Neuronal stem cell (in vitro differentiated cells): Measurements from ENCODE around the gene TEAD4.

Source experiments
- DNase-seq: peaks from one replicate; pipeline ENCODE4 v3.0.0-alpha.2; 2013; ENCODE audit warnings: low spot score
- H2AFZ ChIP-seq: one replicate; pipeline ENCODE4 v1.6.1; 2013; ENCODE audit warnings: mild to moderate bottlenecking, low read length, inconsistent platforms
- H2AK5ac ChIP-seq: 2 replicates; pipeline ENCODE4 v1.6.1; 2013; ENCODE audit warnings: low read depth, mild to moderate bottlenecking, inconsistent platforms, low read length, moderate library complexity, mixed read lengths
- H2BK120ac ChIP-seq: 2 replicates; pipeline ENCODE4 v1.6.1; 2013; ENCODE audit warnings: low read depth, mild to moderate bottlenecking, inconsistent platforms, low read length, moderate library complexity, mixed read lengths
- H2BK12ac ChIP-seq: one replicate; pipeline ENCODE4 v1.6.1; 2013; ENCODE audit warnings: low read length, inconsistent platforms
- H2BK15ac ChIP-seq: 2 replicates; pipeline ENCODE4 v1.6.1; 2013; ENCODE audit warnings: mild to moderate bottlenecking, low read length, inconsistent platforms, mixed read lengths
- H2BK5ac ChIP-seq: one replicate; pipeline ENCODE4 v1.6.1; 2013; ENCODE audit warnings: inconsistent platforms, mild to moderate bottlenecking, low read length, moderate library complexity
- H3K14ac ChIP-seq: one replicate; pipeline ENCODE4 v1.6.1; 2013; ENCODE audit warnings: low read length, inconsistent platforms
- H3K18ac ChIP-seq: 2 replicates; pipeline ENCODE4 v1.6.1; 2013; ENCODE audit warnings: low read length, inconsistent platforms
- H3K23ac ChIP-seq: 2 replicates; pipeline ENCODE4 v1.6.1; 2013; ENCODE audit warnings: low read depth, mild to moderate bottlenecking, mixed read lengths, low read length, inconsistent platforms; ENCODE audit not compliant: poor library complexity
- H3K27ac ChIP-seq: replicated peaks from 3 replicates; pipeline ENCODE4 v1.5.1; 2013; ENCODE audit warnings: low read length, inconsistent platforms
- H3K27me3 ChIP-seq, 3 experiments: 2 replicates each; pipeline ENCODE4 v1.6.1; 2013; ENCODE audit warnings: low read length in 3 of 3, mild to moderate bottlenecking in 2 of 3, inconsistent platforms in 1 of 3, low read depth in 1 of 3, mixed read lengths in 1 of 3, moderate library complexity in 1 of 3; ENCODE audit not compliant: control insufficient read depth in 3 of 3, insufficient read depth in 3 of 3
- H3K36me3 ChIP-seq, 2 donors: replicated peaks in 1 of 2; 2 replicates each; pipeline ENCODE4 v1.6.1; 2013; ENCODE audit warnings: low read length in 2 of 2; ENCODE audit not compliant: control insufficient read depth in 2 of 2, insufficient read depth in 2 of 2
- H3K4ac ChIP-seq: 2 replicates; pipeline ENCODE4 v1.6.1; 2013; ENCODE audit warnings: inconsistent platforms, mild to moderate bottlenecking, low read length, moderate library complexity
- H3K4me1 ChIP-seq, 2 donors: 1 replicate in 1 of 2; 2 replicates in 1 of 2; pipeline ENCODE4 v1.6.1; 2013; ENCODE audit warnings: low read length in 2 of 2, low read depth in 1 of 2; ENCODE audit not compliant: control insufficient read depth in 2 of 2, insufficient read depth in 1 of 2
- H3K4me2 ChIP-seq: one replicate; pipeline ENCODE4 v1.6.1; 2013; ENCODE audit warnings: mild to moderate bottlenecking, low read length, inconsistent platforms; ENCODE audit not compliant: insufficient read depth, poor library complexity, severe bottlenecking
- H3K4me3 ChIP-seq, 2 donors: 2 replicates each; pipeline ENCODE4 v1.5.1; 2013; ENCODE audit warnings: low read length in 2 of 2, mild to moderate bottlenecking in 2 of 2, inconsistent platforms in 1 of 2, moderate library complexity in 1 of 2
- H3K79me1 ChIP-seq: one replicate; pipeline ENCODE4 v1.6.1; 2013; ENCODE audit warnings: low read depth, mild to moderate bottlenecking, inconsistent platforms, low read length, moderate library complexity
- H3K9ac ChIP-seq: one replicate; pipeline ENCODE4 v1.6.1; 2013; ENCODE audit warnings: mild to moderate bottlenecking, low read depth, low read length, inconsistent platforms; ENCODE audit not compliant: poor library complexity
- H3K9me3 ChIP-seq, 2 donors: replicated peaks in 1 of 2; 2 replicates each; pipeline versions ENCODE3 to v1.6.1; 2013; ENCODE audit warnings: low read length in 2 of 2, mild to moderate bottlenecking in 2 of 2, inconsistent platforms in 1 of 2, low read depth in 1 of 2, mixed read lengths in 1 of 2, moderate library complexity in 1 of 2; ENCODE audit not compliant: control insufficient read depth in 2 of 2, insufficient read depth in 1 of 2
- H4K8ac ChIP-seq: one replicate; pipeline ENCODE4 v1.6.1; 2013; ENCODE audit warnings: low read depth, mild to moderate bottlenecking, inconsistent platforms, low read length, moderate library complexity
- H4K91ac ChIP-seq: one replicate; pipeline ENCODE4 v1.6.1; 2013; ENCODE audit warnings: low read length, low read depth, mild to moderate bottlenecking, inconsistent platforms; ENCODE audit not compliant: poor library complexity
- WGBS, 2 donors: extraction: QIAGEN DNeasy Blood & Tissue Kit; methylation state at CpG; one replicate each; pipeline ENCODE4 v1.1.7; 2013; ENCODE audit warnings: missing lambda C conversion rate in 2 of 2, mixed read lengths in 1 of 2; ENCODE audit not compliant: insufficient read length in 2 of 2, insufficient replicate concordance in 1 of 2; ENCODE audit errors: extremely low coverage in 2 of 2; 5-methylcytosine and 5-hydroxymethylcytosine counted together

TEAD4 gene

DNA sequence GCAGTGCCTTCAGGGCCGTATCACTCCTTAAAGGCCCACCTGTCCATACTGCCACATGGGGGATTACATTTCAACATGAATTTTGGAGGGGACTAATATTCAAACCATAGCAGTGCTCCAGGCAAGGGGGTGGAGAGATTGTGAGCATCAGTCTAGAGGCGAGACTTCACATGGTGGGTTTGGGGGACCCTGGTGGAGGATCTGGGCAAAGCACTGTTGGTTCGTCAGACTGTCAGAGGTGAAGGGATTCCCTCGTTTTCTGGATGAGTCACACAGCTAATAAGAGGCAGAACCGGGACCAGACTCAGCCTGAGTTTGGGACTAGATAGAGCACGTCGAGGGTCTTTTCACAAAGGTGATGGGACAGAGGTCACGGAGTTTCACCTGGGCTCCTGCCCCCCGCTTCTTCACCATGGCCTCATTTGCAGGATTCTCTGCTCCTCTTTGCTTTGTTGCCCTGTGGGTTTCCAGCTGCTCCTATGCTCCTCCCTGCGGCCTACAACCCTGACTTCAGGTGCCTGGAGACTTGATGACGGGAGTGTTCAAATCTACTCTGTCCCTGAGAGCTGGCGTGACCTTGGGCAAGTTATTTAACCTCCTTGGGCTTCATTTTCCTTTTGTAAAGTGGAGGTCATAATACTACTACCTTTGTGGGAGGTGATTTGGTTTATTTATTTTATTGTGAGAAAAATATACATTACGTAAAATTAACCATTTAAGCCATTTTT is 41.5 kb downstream of the TEAD4 start:
- no CpG with 5 or more reads among the region's 13 CpGs for WGBS, 2 donors
- H2BK120ac ChIP-seq: no peak overlapping the region
- H3K27ac ChIP-seq: no peak overlapping the region
- peaks cover 0 to 13% of the 10 kb centered on the region in 2 donors for H3K4me1 ChIP-seq
- H3K4ac ChIP-seq: no peak overlapping the region
- no peaks in the 10 kb centered on the region for H3K27me3 ChIP-seq
- H2AK5ac ChIP-seq: no peak overlapping the region
- DNase-seq: no peak
- no peak overlapping the region for H4K8ac ChIP-seq
- H3K18ac ChIP-seq: no peak overlapping the region
- peaks cover 10 to 53% of the 10 kb centered on the region in 2 donors for H3K36me3 ChIP-seq
- H2AFZ ChIP-seq: no peak overlapping the region
- no peak overlapping the region for H3K4me3 ChIP-seq
- H3K9ac ChIP-seq: no peak overlapping the region
- H2BK15ac ChIP-seq: no peak overlapping the region
- no peak overlapping the region for H3K23ac ChIP-seq
- H4K91ac ChIP-seq: no peak overlapping the region
- no peak overlapping the region for H3K4me2 ChIP-seq
- H3K14ac ChIP-seq: no peak overlapping the region
- H3K79me1 ChIP-seq: peaks cover 6% of the 10 kb centered on the region
- peak overlapping the region; percentile 45 for H2BK5ac ChIP-seq
- H3K9me3 ChIP-seq: no peaks in the 10 kb centered on the region
- H2BK12ac ChIP-seq: no peak overlapping the region

DNA sequence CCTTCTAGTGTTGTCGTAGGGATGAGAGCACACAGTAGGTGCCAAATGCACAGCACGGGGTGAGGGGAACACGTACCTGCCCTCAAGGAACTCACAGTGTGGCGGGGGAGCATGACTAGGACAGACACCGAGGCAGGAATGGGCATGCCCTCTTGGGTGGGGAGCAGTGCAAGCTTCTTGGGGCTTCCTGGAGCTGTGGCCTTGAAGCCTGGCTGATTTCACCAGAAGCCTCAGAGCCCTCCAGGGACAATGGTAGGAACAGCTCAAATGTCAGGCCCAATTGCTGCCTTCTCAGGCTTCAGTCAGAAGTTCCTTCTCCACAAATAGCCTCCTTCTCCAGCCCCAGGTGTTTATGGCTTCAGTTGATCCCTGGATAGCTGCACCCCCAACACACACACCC is 43.4 kb downstream of the TEAD4 start:
- H2BK15ac ChIP-seq: no peak overlapping the region
- H3K23ac ChIP-seq: no peak overlapping the region
- H3K9ac ChIP-seq: no peak overlapping the region
- H3K4me3 ChIP-seq: no peak overlapping the region
- H3K36me3 ChIP-seq: peaks cover 10 to 50% of the 10 kb centered on the region in 2 donors
- H3K4me1 ChIP-seq: peaks cover 0 to 13% of the 10 kb centered on the region in 2 donors
- no peak overlapping the region for H4K91ac ChIP-seq
- H3K4me2 ChIP-seq: no peak overlapping the region
- DNase-seq: no peak
- H2BK120ac ChIP-seq: no peak overlapping the region
- no peak overlapping the region for H2AFZ ChIP-seq
- no CpG with 5 or more reads among the region's 5 CpGs for WGBS, 2 donors
- H3K79me1 ChIP-seq: peaks cover 6% of the 10 kb centered on the region
- no peak overlapping the region for H2BK5ac ChIP-seq
- H3K4ac ChIP-seq: no peak overlapping the region
- no peak overlapping the region for H2BK12ac ChIP-seq
- no peaks in the 10 kb centered on the region for H3K27me3 ChIP-seq
- H3K18ac ChIP-seq: no peak overlapping the region
- no peak overlapping the region for H4K8ac ChIP-seq
- H2AK5ac ChIP-seq: no peak overlapping the region
- no peaks in the 10 kb centered on the region for H3K9me3 ChIP-seq
- no peak overlapping the region for H3K27ac ChIP-seq
- no peak overlapping the region for H3K14ac ChIP-seq

- Histone ChIP-seq H4K8ac (no peak overlapping the region), H3K4me1 (peaks cover 0 to 12% of the 10 kb centered on the region in 2 donors), H3K9me3 (no peaks in the 10 kb centered on the region), H4K91ac (no peak overlapping the region), H3K14ac (peak overlapping the region; percentile 47), H2BK120ac (no peak overlapping the region), H2AFZ (no peak overlapping the region), H3K23ac (peak overlapping the region; percentile 43), H2AK5ac (no peak overlapping the region), H3K36me3 (peaks cover 10 to 44% of the 10 kb centered on the region in 2 donors), H3K9ac (peak overlapping the region; percentile 33), H2BK12ac (no peak overlapping the region), H2BK15ac (no peak overlapping the region), H3K27me3 (no peaks in the 10 kb centered on the region), H3K79me1 (peaks cover 6% of the 10 kb centered on the region), H3K4me2 (no peak overlapping the region), H3K27ac (no peak overlapping the region), H2BK5ac (no peak overlapping the region), H3K4me3 (no peak overlapping the region), H3K4ac (no peak overlapping the region), H3K18ac (peak overlapping the region; percentile 54)
- no peak for DNase-seq
- WGBS, 2 donors: no CpG with 5 or more reads among the region's 15 CpGs
Observed at GRCh38 chr12:3003357-3003992, 44.3 kb downstream of the TEAD4 start.
